KOPT-K1 (cell line): Measurements from ENCODE around the gene GFOD2.

Experiments
- H3K27ac ChIP-seq: fragments of 200-600 bp; sonication (generic); 2 replicates; pipeline ENCODE4 v1.5.1; 2016; ENCODE audit warnings: antibody characterized with exemption, mild to moderate bottlenecking, low read depth, low read length; ENCODE audit not compliant: poor library complexity, severe bottlenecking
- H3K36me3 ChIP-seq: fragments of 200-600 bp; sonication (generic); 2 replicates; pipeline ENCODE4 v1.5.1; 2017; ENCODE audit warnings: antibody characterized with exemption, mild to moderate bottlenecking, low read length, moderate library complexity; ENCODE audit not compliant: insufficient read depth
- H3K9me3 ChIP-seq: fragments of 200-600 bp; sonication (generic); 2 replicates; pipeline ENCODE4 v1.5.1; 2017; ENCODE audit warnings: antibody characterized with exemption, low read length, mild to moderate bottlenecking; ENCODE audit not compliant: insufficient read depth, poor library complexity, severe bottlenecking

GFOD2 gene

GRCh38 chr16:67675999-67676398 lies 43.1 kb downstream of the GFOD2 start:
- Histone ChIP-seq H3K27ac (no peak overlapping the region), H3K36me3 (peaks cover 37% of the 10 kb centered on the region; the same call in 1 of the 2 replicates), H3K9me3 (no peaks in the 10 kb centered on the region)

GRCh38 chr16:67675579-67675935 lies 43.6 kb downstream of the GFOD2 start:
- Histone ChIP-seq H3K27ac (no peak overlapping the region), H3K36me3 (peaks cover 34% of the 10 kb centered on the region; the same call in 1 of the 2 replicates), H3K9me3 (no peaks in the 10 kb centered on the region)

- Histone ChIP-seq H3K36me3 (peaks cover 29% of the 10 kb centered on the region; the same call in 1 of the 2 replicates), H3K9me3 (no peaks in the 10 kb centered on the region), H3K27ac (no peak overlapping the region)
Measured at GRCh38 chr16:67674851-67675578, 44.1 kb downstream of the GFOD2 start.

- Histone ChIP-seq H3K9me3 (no peaks in the 10 kb centered on the region), H3K36me3 (peaks cover 24% of the 10 kb centered on the region; the same call in 1 of the 2 replicates), H3K27ac (no peak overlapping the region)
Measured at GRCh38 chr16:67673712-67674580, 45.2 kb downstream of the GFOD2 start.

- Histone ChIP-seq H3K9me3 (no peaks in the 10 kb centered on the region), H3K27ac (no peak overlapping the region), H3K36me3 (peaks cover 19% of the 10 kb centered on the region; the same call in 1 of the 2 replicates)
Measured at GRCh38 chr16:67672739-67673662, 46.1 kb downstream of the GFOD2 start.

- Histone ChIP-seq H3K36me3 (peaks cover 19% of the 10 kb centered on the region; the same call in 1 of the 2 replicates), H3K27ac (no peak overlapping the region), H3K9me3 (no peaks in the 10 kb centered on the region)
Measured at GRCh38 chr16:67672306-67672705, 46.8 kb downstream of the GFOD2 start.

GRCh38 chr16:67669499-67670101 lies 49.5 kb downstream of the GFOD2 start:
- Histone ChIP-seq H3K36me3 (peaks cover 2% of the 10 kb centered on the region; the same call in 1 of the 2 replicates), H3K27ac (no peak overlapping the region), H3K9me3 (no peaks in the 10 kb centered on the region)

- Histone ChIP-seq H3K27ac (no peak overlapping the region), H3K9me3 (no peaks in the 10 kb centered on the region), H3K36me3 (no peaks in the 10 kb centered on the region)
Measured at GRCh38 chr16:67668495-67669157, 50.5 kb downstream of the GFOD2 start.

GRCh38 chr16:67667817-67668494 lies 51.2 kb downstream of the GFOD2 start:
- Histone ChIP-seq H3K27ac (peak overlapping the region; percentile 52), H3K36me3 (0 out of 2 replicates have a peak, but pooled peaks cover under 1% of the 10 kb centered on the region)

GRCh38 chr16:67667453-67667816 lies 51.7 kb downstream of the GFOD2 start:
- Histone ChIP-seq H3K27ac (peak overlapping the region; percentile 52), H3K36me3 (0 out of 2 replicates have a peak, but pooled peaks cover 6% of the 10 kb centered on the region), H3K9me3 (no peaks in the 10 kb centered on the region)

More at GRCh38 chr16:67667817-67668494, 51.2 kb downstream of the GFOD2 start:
- H3K9me3 ChIP-seq = no peaks in the 10 kb centered on the region

- H3K27ac ChIP-seq = peak within 1 kb of the TSS; percentile 52
- H3K36me3 ChIP-seq = 0 out of 2 replicates have a peak, but pooled peaks cover 6% of the 10 kb centered on the region
- H3K9me3 ChIP-seq = no peaks in the 10 kb centered on the region
Measured at GRCh38 chr16:67666559-67667452, 52.3 kb downstream of the GFOD2 start, which contains the start of the genes C16orf86 and ENKD1. TSS of gene C16orf86 (plus strand) at chr16:67666814. CDS start at chr16:67666971, 157 bp downstream. TSS of gene ENKD1 (minus strand) at chr16:67666750. CDS start at chr16:67666442, 308 bp downstream.

- Histone ChIP-seq H3K36me3 (0 out of 2 replicates have a peak, but pooled peaks cover 6% of the 10 kb centered on the region), H3K27ac (peak overlapping the region; percentile 52)
Measured at GRCh38 chr16:67666032-67666551, 53.0 kb downstream of the GFOD2 start.

More at GRCh38 chr16:67666032-67666551, 53.0 kb downstream of the GFOD2 start:
- H3K9me3 ChIP-seq = no peaks in the 10 kb centered on the region
